AG09309 (cell line): ENCODE measurements around the gene NYNRIN.
"Not testable (repeated sequence)": the region's sequence is repeated elsewhere in the genome, so short reads cannot be mapped to it uniquely, and the experiment has no call there.

Experiments used
- DNase-seq: peaks from one replicate; pipeline ENCODE4 v3.0.0-alpha.2; 2010; ENCODE audit warnings: low read depth
- H3K4me3 ChIP-seq: 2 replicates; pipeline ENCODE4 v1.5.1; 2011; ENCODE audit warnings: mild to moderate bottlenecking, low read depth, low read length, moderate library complexity; ENCODE audit not compliant: control insufficient read depth
- CTCF ChIP-seq: IDR thresholded peaks from 2 replicates; pipeline ENCODE4 v1.5.1; 2011; ENCODE audit warnings: mild to moderate bottlenecking, low read depth, low read length, inconsistent platforms; ENCODE audit not compliant: insufficient read depth, control insufficient read depth; ENCODE audit errors: missing control alignments

Gene NYNRIN

GRCh38 chr14:24369907-24370687, 28.7 kb upstream of the NYNRIN start:
- TF ChIP-seq CTCF = no peak
- DNase-seq = no peak
- H3K4me3 ChIP-seq = peak overlapping the region; percentile 100

GRCh38 chr14:24370748-24371147, 28.1 kb upstream of the NYNRIN start:
- no peak for TF ChIP-seq CTCF
- H3K4me3 ChIP-seq = no peak overlapping the region; the same call in 1 of the 2 replicates
- DNase-seq = no peak

GRCh38 chr14:24371605-24372004, 27.2 kb upstream of the NYNRIN start:
- DNase-seq, H3K4me3 ChIP-seq: not testable (repeated sequence)

GRCh38 chr14:24372701-24373416, 25.9 kb upstream of the NYNRIN start:
- H3K4me3 ChIP-seq = no peak overlapping the region
- TF ChIP-seq CTCF = no peak
- no peak for DNase-seq

- no peak for DNase-seq
- TF ChIP-seq CTCF = no peak
- H3K4me3 ChIP-seq = no peak overlapping the region
Measured at GRCh38 chr14:24376448-24377070, 22.2 kb upstream of the NYNRIN start.

GRCh38 chr14:24377126-24377525, 21.7 kb upstream of the NYNRIN start:
- TF ChIP-seq CTCF = no peak
- no peak for DNase-seq
- no peak overlapping the region for H3K4me3 ChIP-seq

- TF ChIP-seq CTCF = no peak
- no peak overlapping the region for H3K4me3 ChIP-seq
- no peak for DNase-seq
Measured at GRCh38 chr14:24377657-24378056, 21.1 kb upstream of the NYNRIN start.
